Panc1 (cell line): ENCODE measurements around the gene LMTK2. TPM values are rescaled to one million over a fixed set of nuclear protein-coding genes. Genes with fewer than 3 reads are reported as not detected.

Experiments used
- ATAC-seq: fragments of 200-7000 bp; cut with Tn5 transposase; 2 replicates; pipeline ENCODE4 v1.9.1; 2020; ENCODE audit warnings: mild to moderate bottlenecking, moderate library complexity
- BruUV-seq: library from RNA; stranded (reverse); fragments of 400-500 nt; replicated peaks from 2 replicates; lab custom pipeline; 2021; lab: Mats Ljungman, UMichigan
- CTCF ChIA-PET: fragments of 300-600 bp; sonication (Branson Sonifier 250); formaldehyde crosslinking; loops from one replicate; lab custom pipeline; 2022; ENCODE audit warnings: antibody characterized with exemption; lab: Charles Lee
- POLR2A ChIA-PET: fragments of 300-600 bp; sonication (Branson Sonifier 250); formaldehyde crosslinking; loops from one replicate; lab custom pipeline; 2022; ENCODE audit warnings: antibody characterized with exemption; lab: Charles Lee
- DNase-seq: peaks from one replicate; pipeline ENCODE4 v3.0.0-alpha.2; 2010; ENCODE audit warnings: low read depth, low spot score
- H3K27ac ChIP-seq: 2 replicates; pipeline ENCODE4 v1.5.1; 2011; ENCODE audit warnings: mild to moderate bottlenecking, low read length, inconsistent platforms
- H3K27me3 ChIP-seq: fragments of 200-500 bp; sonication (Bioruptor generic); 2 replicates; pipeline ENCODE4 v1.6.0; 2014; ENCODE audit warnings: low read length, inconsistent platforms; ENCODE audit not compliant: control insufficient read depth, insufficient read depth
- H3K36me3 ChIP-seq: fragments of 200-500 bp; sonication (Bioruptor generic); 2 replicates; pipeline ENCODE4 v1.5.1; 2014; ENCODE audit warnings: inconsistent platforms, mild to moderate bottlenecking, low read length, moderate library complexity; ENCODE audit not compliant: control insufficient read depth, insufficient read depth
- H3K4me1 ChIP-seq: 2 replicates; pipeline ENCODE4 v1.5.1; 2011; ENCODE audit warnings: inconsistent platforms, mild to moderate bottlenecking, low read length, moderate library complexity; ENCODE audit not compliant: control insufficient read depth, insufficient read depth
- H3K4me3 ChIP-seq, 2 experiments: 2 replicates each; pipeline ENCODE4 v1.5.1; 2011 to 2012; ENCODE audit warnings: low read depth in 2 of 2, low read length in 2 of 2, mild to moderate bottlenecking in 2 of 2, inconsistent platforms in 1 of 2, moderate library complexity in 1 of 2
- H3K9me3 ChIP-seq: fragments of 200-500 bp; sonication (Bioruptor generic); 2 replicates; pipeline ENCODE4 v1.5.1; 2014; ENCODE audit warnings: low read depth, mild to moderate bottlenecking, inconsistent platforms, low read length, moderate library complexity; ENCODE audit not compliant: control insufficient read depth, insufficient read depth
- CTCF ChIP-seq: fragments of 450-650 bp; IDR thresholded peaks from 2 replicates; pipeline ENCODE4 v1.5.1; 2017; ENCODE audit warnings: mild to moderate bottlenecking
- POLR2AphosphoS5 ChIP-seq: IDR thresholded peaks from 2 replicates; pipeline ENCODE4 v1.6.1; 2012; ENCODE audit warnings: mild to moderate bottlenecking, low read depth, low read length, moderate library complexity
- REST ChIP-seq, 2 experiments: IDR thresholded peaks; 2 replicates each; pipeline ENCODE4 v1.6.1; 2011 to 2012; ENCODE audit warnings: low read depth in 2 of 2, control low read depth in 1 of 2, low read length in 1 of 2, mild to moderate bottlenecking in 1 of 2, moderate library complexity in 1 of 2; ENCODE audit not compliant: insufficient read depth in 1 of 2
- SIN3A ChIP-seq: IDR thresholded peaks from 2 replicates; pipeline ENCODE4 v1.6.1; 2012; ENCODE audit warnings: low read depth, mild to moderate bottlenecking, low read length, moderate library complexity, borderline replicate concordance; ENCODE audit not compliant: insufficient read depth
- TCF7L2 ChIP-seq: IDR thresholded peaks from 2 replicates; pipeline ENCODE4 v1.6.1; 2011; ENCODE audit warnings: mild to moderate bottlenecking, low read depth, low read length, inconsistent platforms
- in situ Hi-C: cut with HindIII; loops from 2 replicates; pipeline ENCODE4 v1.10.0; 2016; ENCODE audit warnings: low sequenced_read_pairs, low pct_unique_long_range_greater_than_20kb
- intact Hi-C: fragments of 100-400 bp; cut with micrococcal nuclease; formaldehyde crosslinking; loops from one replicate; pipeline ENCODE4 v1.10.0; 2022; ENCODE audit not compliant: unreplicated experiment
- total RNA-seq: library from RNA; stranded (reverse); gene quantifications from one replicate; pipeline ENCODE4 v1.2.1, GENCODE V29; 2021; ENCODE audit not compliant: unreplicated experiment

Gene LMTK2
- total RNA-seq, 1 experiment from 2014 or later, result 25.4 TPM

- Histone ChIP-seq H3K4me3 (no peak overlapping the region), H3K9me3 (no peaks in the 10 kb centered on the region), H3K27me3 (no peaks in the 10 kb centered on the region), H3K4me1 (no peaks in the 10 kb centered on the region), H3K27ac (no peak overlapping the region), H3K36me3 (no peaks in the 10 kb centered on the region)
- ATAC-seq (no peak), DNase-seq (no peak)
- TF ChIP-seq POLR2AphosphoS5, result no peak
- TF ChIP-seq REST (IDR thresholded peaks at IDR 0.05; ENCODE audit: insufficient read depth in 1 of 2, low read depth in 2 of 2, low read length in 1 of 2), result no peak
- TF ChIP-seq TCF7L2, result no peak
- no peak for TF ChIP-seq CTCF
- TF ChIP-seq SIN3A, result no peak
- ChIA-PET POLR2A (no interaction called here), CTCF (no interaction called here)
- intact Hi-C loops (no loop called here), in situ Hi-C loops (no loop called here)
- BruUV-seq, result no TSS peak
Observed at GRCh38 chr7:98214811-98215321, 108.2 kb downstream of the LMTK2 start.

- H3K27me3 ChIP-seq, result no peaks in the 10 kb centered on the region
- DNase-seq (no peak), ATAC-seq (no peak)
- H3K27ac ChIP-seq, result no peak overlapping the region
- intact Hi-C loops (no loop called here), in situ Hi-C loops (no loop called here)
- CTCF ChIA-PET, result no interaction called here
- POLR2A ChIA-PET, result no interaction called here
- TF ChIP-seq POLR2AphosphoS5 (no peak), TCF7L2 (no peak)
- no peak overlapping the region for H3K4me3 ChIP-seq
- H3K4me1 ChIP-seq, result no peaks in the 10 kb centered on the region
- BruUV-seq, result TSS peak; percentile 91
- no peaks in the 10 kb centered on the region for H3K36me3 ChIP-seq
- H3K9me3 ChIP-seq, result no peaks in the 10 kb centered on the region
Observed at GRCh38 chr7:98215561-98216495, 109.2 kb downstream of the LMTK2 start.
